8988T (cell line): ENCODE data around the gene RSPH10B.
"Not testable (repeated sequence)": the region's sequence is repeated elsewhere in the genome, so short reads cannot be mapped to it uniquely, and the experiment has no call there.

Experiments used
- DNase-seq: peaks from one replicate; pipeline ENCODE4 v3.0.0; 2011

Gene RSPH10B

DNA sequence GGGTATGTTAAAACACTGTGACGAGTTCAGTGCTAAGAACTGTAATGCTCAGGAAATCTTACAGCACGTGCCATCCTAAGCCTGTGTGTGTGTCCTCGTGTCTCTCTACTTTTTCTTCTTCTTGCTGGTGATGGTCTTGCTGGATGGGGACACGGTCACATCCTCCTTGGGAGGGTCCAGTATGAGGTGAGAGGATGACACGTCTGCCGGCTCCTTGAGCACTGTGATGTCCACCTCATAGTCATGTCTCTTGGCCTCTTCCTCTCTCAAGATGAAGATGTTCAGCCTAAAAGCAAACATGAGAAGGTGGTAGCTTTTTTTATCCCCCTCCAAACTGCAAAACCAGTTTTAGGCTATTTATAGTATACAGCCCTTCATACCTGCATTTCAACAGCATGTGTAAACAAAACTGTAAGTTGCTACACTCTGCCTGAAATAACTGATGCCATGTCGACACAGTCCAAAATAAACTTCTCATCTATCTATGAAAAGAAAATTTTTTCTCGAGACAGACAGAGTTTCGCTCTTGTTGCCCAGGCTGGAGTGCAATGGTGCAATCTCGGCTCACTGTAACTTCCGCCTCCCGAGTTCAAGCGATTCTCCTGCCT, 44.1 kb downstream of the RSPH10B start:
- not testable (repeated sequence) for DNase-seq

DNA sequence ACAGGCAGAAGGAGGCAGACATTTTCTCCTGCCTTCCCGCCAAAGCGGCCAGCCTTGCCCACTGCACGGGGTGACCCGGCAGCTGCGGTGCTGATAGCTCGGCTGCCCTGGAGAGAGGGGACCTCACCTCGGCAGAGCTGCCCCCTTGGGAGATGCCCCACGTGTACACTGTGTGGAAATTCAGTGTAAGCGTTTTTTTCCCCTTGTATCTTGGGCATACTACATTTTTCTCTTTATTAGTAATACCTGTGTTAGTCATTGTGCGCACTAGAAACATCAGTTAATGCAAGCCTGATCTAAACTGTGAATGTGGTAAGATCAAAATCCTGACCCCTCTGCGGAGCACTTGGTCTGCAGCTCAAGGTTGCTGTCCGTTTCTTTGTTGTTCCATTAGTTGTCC, 45.9 kb downstream of the RSPH10B start:
- not testable (repeated sequence) for DNase-seq

DNA sequence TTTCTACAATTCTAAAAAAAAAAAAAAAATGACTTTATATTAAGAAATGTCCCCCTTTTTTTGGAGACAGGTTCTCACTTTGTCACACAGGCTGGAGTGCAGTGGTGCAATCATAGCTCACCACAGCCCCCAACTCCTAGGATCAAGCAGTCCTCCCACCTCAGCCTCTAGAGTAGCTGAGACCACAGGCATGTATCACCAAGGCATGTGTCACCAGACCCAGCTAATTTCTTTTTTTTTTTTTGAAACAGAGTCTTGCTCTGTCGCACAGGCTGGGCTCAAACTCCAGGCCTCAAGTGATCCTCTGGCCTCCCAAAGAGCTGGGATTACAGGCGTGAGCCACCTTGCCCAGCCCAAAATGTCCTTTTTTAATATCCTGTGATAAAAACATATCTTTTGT, 46.3 kb downstream of the RSPH10B start:
- DNase-seq = not testable (repeated sequence)

DNA sequence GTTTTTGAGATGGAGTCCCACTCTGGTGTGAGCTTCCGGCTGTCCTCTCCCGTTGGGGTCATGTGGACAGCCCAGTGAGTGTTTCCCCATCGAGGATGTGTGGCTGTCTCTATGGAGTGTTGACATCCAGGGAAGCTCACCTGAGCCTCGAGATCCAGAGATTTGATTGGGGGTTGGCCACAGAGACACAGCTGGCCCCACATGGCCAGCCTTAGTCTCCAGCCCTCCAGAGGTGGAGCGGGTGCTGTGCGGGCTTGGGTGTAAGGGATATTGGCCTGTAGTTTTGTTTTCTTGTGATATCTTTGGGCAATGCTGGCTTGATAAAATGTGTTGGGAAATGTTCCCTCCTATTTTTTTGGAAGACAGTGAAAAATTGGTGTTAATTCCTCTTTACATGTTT, 54.0 kb downstream of the RSPH10B start:
- not testable (repeated sequence) for DNase-seq

DNA sequence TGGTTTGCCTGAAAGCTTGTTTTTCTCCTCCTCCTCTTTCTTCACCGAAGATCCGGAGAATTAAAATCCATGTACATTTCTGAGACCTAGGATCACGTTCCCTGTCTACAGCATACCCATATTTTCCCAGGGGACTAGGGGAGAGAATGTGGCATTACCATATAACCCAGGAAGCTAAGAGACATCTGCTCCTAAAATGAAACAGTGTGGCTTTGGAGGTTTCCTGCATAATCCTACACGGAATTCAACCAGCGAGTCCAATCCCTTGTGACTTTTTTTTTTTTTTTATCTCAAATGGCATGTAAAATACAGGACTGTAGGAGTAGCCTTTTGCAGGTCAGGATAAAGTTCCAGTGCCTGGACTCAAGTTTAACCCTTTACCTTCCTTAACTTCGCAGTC, 61.7 kb downstream of the RSPH10B start:
- not testable (repeated sequence) for DNase-seq

DNA sequence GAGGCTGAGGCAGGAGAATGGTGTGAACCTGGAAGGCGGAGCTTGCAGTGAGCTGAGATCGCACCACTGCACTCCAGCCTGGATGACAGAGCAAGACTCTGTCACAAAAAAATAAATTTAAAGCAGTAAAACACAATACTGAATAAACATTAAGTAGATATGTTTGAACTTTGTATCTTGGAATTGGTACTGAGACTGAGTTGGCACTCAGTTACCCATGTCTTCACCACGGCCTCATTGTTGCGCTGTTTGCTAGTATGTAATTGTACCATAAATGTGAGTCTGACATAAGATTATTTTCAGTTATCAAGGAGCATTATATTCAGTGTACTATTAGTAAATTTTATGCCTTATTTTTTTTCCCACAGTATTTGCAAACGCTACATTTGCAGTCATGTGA, 65.8 kb downstream of the RSPH10B start:
- DNase-seq = not testable (repeated sequence)

DNA sequence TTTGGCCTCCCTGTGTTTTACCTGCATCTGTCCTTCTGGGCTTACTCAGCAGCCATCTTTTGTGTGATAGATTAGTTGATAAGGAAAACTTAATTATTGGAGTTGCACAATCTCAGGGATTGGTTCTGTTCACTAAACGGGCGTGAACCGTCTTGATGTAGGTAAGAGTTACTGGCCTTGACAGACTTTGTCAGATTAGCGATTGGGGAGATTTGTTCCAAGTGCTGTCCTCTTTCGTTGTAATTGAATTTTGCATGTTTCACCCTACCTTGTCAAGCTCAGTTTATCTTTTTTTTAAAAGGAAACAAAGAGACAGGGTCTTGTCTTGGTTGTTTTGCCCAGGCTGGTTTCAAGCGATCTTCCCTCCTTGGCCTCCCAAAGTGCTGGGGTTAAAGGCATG, 67.5 kb downstream of the RSPH10B start:
- not testable (repeated sequence) for DNase-seq

DNA sequence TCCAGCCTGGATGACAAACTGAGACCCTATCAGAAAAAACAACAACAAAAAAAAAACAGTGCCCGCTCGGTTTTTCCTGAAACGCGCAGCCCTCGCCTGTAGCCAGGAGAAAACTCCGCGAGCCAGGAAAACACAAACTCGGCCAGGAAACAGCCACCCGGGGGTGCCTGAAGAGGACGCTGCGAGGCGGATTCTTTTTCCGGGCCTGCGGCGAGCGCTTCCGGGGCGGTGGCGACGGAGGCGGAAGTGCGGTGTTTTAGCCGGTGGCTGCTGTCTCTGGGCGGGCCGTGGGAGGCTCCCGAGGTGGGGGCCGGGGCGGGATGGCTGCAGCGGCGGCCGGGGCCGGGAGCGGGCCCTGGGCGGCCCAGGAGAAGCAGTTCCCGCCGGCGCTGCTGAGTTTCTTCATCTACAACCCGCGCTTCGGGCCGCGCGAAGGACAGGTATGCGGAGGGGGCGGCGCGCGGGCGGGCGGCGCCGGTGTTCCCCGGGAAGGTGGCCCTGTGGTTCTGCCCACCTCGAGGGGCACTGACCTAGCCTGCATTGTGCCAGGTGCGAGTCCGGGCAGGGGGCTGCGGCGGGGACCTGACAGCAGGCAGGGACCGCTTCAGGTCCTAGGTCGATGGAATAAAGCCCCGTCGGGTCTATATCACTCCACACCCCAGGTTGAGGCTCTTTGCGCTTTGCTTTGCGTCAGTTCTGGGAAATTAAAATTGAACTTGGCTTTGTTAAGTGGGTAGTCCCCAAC, 71.8 kb downstream of the RSPH10B start, which contains the start of gene CCZ1:
Gene CCZ1, plus strand, starts transcription at position 254 of the 745 bp plus-strand sequence. Its CDS starts 67 bp downstream, at position 321.
- DNase-seq = peak; percentile 43

DNA sequence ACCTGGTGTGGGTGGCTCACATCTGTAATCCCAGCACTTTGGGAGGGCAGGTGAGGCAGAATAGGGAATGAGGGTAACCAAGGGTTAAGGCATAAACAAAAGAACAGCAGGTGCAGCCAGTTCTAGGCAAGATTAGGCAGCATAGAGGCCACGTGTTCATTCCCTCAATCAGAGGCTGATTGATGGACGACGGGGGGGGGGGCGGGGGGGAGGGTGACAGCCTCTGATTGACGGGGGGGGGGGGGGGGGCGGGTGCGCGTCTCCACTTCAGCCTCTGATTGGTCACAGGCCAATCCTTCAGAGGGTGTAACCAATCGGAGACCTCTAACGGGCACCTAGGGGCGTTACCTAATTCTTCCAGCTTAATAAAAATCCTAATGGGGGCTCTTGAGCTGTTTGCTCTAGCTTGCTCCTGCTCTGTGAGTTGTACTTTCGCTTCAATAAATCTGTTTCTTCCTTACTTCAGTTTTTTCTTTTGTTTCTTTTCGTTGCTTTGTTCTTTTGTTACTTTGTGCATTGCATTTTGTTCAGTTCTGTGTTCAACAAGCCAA, 73.0 kb downstream of the RSPH10B start:
- not testable (repeated sequence) for DNase-seq

DNA sequence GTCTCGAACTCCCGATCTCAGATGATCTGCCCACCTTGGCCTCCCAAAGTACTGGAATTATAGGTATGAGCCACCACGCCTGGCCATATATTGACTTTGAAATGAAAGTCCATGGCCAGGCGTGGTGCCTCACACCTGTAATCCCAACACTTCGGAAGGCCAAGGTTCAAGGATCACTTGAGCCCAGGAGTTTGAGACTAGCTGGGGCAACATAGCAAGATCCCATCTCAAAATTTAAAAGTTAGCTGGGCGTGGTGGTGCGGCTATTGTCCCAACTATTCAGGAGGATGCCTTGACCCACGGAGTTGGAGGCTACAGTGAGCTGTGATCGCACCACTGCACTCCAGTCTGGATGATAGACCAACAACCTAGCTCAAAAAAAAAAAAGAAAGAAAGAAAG, 78.0 kb downstream of the RSPH10B start:
- no peak for DNase-seq

DNA sequence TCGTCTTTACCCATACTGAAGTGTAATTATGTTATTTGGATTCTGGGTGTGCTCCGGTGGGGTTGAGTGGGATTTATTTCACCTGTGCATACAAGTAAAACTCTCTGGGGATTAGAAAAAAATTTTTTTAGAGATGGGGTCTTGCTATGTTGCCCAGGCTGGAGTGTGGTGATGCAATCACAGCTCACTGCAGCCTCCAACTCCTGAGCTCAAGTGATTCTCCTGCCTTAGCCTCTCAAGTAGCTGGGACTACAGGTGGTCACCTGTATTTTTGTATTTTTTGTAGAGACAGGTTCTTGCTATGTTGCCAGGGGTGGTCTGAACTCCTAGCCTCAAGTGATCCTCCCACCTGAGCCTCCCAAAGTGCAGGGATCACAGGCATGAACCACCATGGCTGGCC, 80.2 kb downstream of the RSPH10B start:
- not testable (repeated sequence) for DNase-seq

DNA sequence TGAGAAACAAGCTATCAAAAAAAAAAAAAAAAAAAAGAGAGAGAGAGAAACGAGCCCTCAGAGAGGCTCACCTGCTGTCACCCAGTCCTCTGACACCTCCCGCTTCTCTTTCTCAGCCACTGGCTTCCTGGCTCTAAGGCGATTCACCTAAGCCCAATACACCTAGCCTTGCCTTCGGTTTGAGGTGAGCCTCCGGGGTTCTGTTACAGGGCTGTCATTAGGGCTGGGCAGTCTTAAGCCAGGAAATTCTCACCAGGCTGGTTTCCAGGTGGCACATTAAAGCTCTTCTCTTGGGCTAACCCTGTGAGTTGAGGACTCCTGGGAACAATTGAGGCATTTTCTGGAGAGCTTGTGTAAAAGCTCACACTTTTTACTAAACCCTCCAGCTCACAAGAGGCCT, 82.5 kb downstream of the RSPH10B start:
- DNase-seq = not testable (repeated sequence)

DNA sequence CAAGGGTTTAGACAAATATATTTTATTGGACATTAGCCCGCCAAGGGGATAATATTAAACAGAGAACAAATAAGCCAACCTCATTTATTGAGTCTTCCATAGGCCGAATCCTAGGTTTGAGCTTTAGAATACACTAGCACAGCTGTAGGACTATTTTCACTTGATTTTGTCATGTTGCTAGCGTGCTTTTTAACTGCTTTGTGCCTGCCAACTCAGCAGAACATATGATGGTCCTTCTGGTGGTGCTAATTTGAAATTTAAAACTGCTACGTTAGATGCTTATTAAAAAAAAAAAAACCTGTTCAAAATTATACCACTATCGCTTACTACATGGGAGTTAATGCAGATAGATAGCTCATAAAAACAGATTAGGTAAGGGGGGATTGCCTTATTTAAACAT, 86.1 kb downstream of the RSPH10B start:
- DNase-seq = not testable (repeated sequence)

DNA sequence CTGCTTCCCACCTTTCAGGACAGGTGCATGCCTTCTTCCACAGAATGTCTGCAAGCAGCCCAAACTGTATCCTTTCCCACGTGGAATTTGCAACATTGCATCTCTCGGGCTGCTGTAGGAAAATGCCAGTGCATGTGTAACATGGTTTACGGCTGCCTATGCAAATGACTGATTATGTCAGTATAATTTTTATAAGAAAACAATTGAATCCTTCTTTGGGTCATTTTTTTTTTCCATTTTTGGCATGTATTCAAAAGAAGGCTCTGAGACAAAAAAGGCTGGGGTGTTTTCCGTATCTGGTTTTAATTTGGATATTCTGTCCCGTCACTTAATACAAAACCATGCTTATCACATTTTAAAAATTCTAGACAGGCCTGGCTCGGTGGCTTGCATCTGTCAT, 90.4 kb downstream of the RSPH10B start:
- DNase-seq = not testable (repeated sequence)

DNA sequence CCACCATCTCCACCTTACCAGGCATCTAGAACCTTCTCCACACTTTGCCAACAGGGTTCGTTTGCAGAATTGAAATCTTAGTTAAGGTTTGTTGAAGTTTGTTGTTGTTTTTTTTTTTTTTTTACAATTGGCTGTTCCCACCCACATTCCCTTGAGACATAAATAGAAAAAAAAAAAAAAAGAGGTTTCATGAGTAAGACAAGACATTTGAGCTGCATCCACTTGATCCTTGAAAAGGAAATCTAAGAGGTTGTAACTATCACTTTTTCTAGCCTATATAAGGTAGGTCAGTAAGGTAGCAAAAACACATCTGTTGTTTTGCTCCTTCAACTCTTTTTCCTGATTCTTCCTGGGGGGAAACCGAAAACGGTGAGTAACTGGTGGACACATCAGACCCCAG, 90.9 kb downstream of the RSPH10B start:
- DNase-seq = not testable (repeated sequence)
